Neural progenitor cell (in vitro differentiated cells): ENCODE data around the gene GOLGA8B. TPM values are rescaled to one million over a fixed set of nuclear protein-coding genes. Genes with fewer than 3 reads are reported as not detected.
"Not testable (repeated sequence)": the region's sequence is repeated elsewhere in the genome, so short reads cannot be mapped to it uniquely, and the experiment has no call there.

Source experiments
- DNase-seq: peaks from one replicate; pipeline ENCODE4 v3.0.0-alpha.2; 2016; ENCODE audit warnings: low spot score
- H2AFZ ChIP-seq: fragments of 200-600 bp; sonication (generic); replicated peaks from 2 replicates; pipeline ENCODE4 v1.6.1; 2016; ENCODE audit warnings: antibody characterized with exemption
- H3F3A ChIP-seq: fragments of 200-600 bp; sonication (generic); 2 replicates; pipeline ENCODE4 v1.6.1; 2016; ENCODE audit warnings: antibody characterized with exemption, low read depth
- H3K27ac ChIP-seq: fragments of 200-600 bp; sonication (generic); 2 replicates; pipeline ENCODE4 v1.5.1; 2016; ENCODE audit warnings: mild to moderate bottlenecking
- H3K27me3 ChIP-seq: fragments of 200-600 bp; sonication (generic); 2 replicates; pipeline ENCODE4 v1.6.1; 2016; ENCODE audit warnings: mild to moderate bottlenecking, moderate library complexity
- H3K36me3 ChIP-seq: fragments of 200-600 bp; sonication (generic); 2 replicates; pipeline ENCODE4 v1.5.1; 2016
- H3K4me1 ChIP-seq: fragments of 200-600 bp; sonication (generic); 2 replicates; pipeline ENCODE4 v1.6.1; 2016; ENCODE audit warnings: mixed run types
- H3K4me2 ChIP-seq: fragments of 200-600 bp; sonication (generic); 2 replicates; pipeline ENCODE4 v1.6.1; 2016
- H3K4me3 ChIP-seq: fragments of 200-600 bp; sonication (generic); 2 replicates; pipeline ENCODE4 v1.5.1; 2016
- H3K79me2 ChIP-seq: fragments of 200-600 bp; sonication (generic); 2 replicates; pipeline ENCODE4 v1.6.1; 2016; ENCODE audit warnings: low read depth
- H3K9ac ChIP-seq: fragments of 200-600 bp; sonication (generic); 2 replicates; pipeline ENCODE4 v1.6.1; 2016
- H3K9me3 ChIP-seq: fragments of 200-600 bp; sonication (generic); 2 replicates; pipeline ENCODE4 v1.5.1; 2016; ENCODE audit warnings: low read depth
- H4K20me1 ChIP-seq: fragments of 200-600 bp; sonication (generic); 2 replicates; pipeline ENCODE4 v1.6.1; 2016; ENCODE audit warnings: low read depth
- H3K27ac Mint-ChIP-seq: 3 replicates; pipeline ENCODE4 v1.8.0; 2021; ENCODE audit warnings: mixed read lengths
- H3K27me3 Mint-ChIP-seq: 2 replicates; pipeline ENCODE4 v1.8.0; 2022; ENCODE audit warnings: low read depth, mild to moderate bottlenecking, inconsistent platforms, moderate library complexity, mixed read lengths; ENCODE audit not compliant: insufficient read depth
- H3K36me3 Mint-ChIP-seq: 3 replicates; pipeline ENCODE4 v1.8.0; 2021; ENCODE audit warnings: mixed read lengths
- H3K4me1 Mint-ChIP-seq: 3 replicates; pipeline ENCODE4 v1.8.0; 2021; ENCODE audit warnings: mixed read lengths
- H3K4me3 Mint-ChIP-seq: 3 replicates; pipeline ENCODE4 v1.8.0; 2021; ENCODE audit warnings: mild to moderate bottlenecking, moderate library complexity, mixed read lengths
- H3K9me3 Mint-ChIP-seq: 3 replicates; pipeline ENCODE4 v1.8.0; 2020; ENCODE audit warnings: mixed read lengths
- EZH2 ChIP-seq: fragments of 200-600 bp; sonication (generic); IDR thresholded peaks from 2 replicates; pipeline ENCODE4 v1.6.1; 2017; ENCODE audit warnings: antibody characterized with exemption, mild to moderate bottlenecking, moderate library complexity
- EZH2phosphoT487 ChIP-seq: fragments of 200-600 bp; sonication (generic); IDR thresholded peaks from 2 replicates; pipeline ENCODE4 v1.6.1; 2017; ENCODE audit warnings: antibody characterized with exemption
- total RNA-seq: library from RNA; depleted of rRNA; stranded (reverse); fragments of >200 nt; gene quantifications from 2 replicates; pipeline ENCODE4 v1.2.3, GENCODE V29; 2015; ENCODE audit warnings: low replicate concordance
- TF ChIP-seq, protein P1 (sequence below): fragments of 200-600 bp; sonication (generic); IDR thresholded peaks from 2 replicates; pipeline ENCODE4 v1.5.1; 2017; ENCODE audit warnings: antibody characterized with exemption, mild to moderate bottlenecking

GOLGA8B gene
- total RNA-seq, 1 donor from 2014 or later = 83.1 TPM

DNA sequence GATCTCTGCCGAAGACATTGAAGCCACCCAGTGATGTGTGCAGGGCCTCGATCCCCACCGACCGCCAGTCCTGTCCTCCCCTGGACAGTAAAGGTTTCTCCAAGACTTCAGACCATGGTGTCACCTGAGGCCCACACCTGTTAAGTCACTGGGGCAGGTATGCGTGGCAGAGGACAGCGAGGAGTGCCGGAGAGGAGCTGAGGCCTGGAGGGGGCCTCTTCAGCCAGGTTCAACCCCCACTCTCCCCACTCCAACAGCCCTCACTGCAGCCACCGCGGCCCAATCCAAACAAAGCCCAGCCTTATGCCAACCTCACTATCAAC lies 2.4 kb downstream of the GOLGA8B start:
- peak overlapping the region; percentile 87 for H3K4me3 Mint-ChIP-seq

DNA sequence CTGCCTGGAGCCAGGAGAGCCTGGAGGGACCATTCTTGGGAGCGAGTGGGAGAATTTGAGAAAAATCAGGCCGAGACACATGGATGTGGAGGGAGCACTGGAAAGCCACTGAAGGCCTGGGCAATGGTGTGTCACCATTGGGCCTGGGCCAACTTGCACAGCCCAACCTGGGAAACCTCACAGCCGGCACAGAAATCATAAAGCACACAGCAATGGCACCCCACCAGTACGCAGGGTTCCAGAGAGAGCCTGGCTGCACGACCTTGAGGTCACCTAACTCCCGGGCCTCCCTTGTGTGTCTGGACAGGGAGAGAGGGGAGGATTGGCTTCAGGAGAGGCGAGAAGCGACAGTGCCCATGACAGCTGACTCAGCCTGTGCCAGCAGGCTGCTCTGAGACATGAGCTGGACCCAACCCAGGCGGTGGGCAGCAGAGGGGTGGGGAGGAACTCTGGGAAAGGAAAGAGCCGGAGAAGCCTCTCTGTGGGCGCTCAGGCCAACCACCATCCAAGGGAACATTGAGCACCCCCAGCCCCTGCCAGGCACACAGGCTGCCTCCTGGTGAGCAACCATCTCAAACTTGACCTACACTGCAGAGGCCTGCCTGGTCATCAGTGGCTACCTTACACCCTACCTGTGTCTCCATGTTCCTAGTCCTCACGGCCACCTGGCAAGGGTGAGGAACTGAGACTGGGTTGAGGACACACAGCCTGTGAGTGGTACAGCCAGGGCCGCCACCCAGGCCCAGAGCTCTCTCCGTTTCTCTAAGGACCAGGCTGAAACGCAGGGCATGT lies 3.0 kb downstream of the GOLGA8B start:
- not testable (repeated sequence) for H3K36me3 ChIP-seq, H3K27ac Mint-ChIP-seq, H2AFZ ChIP-seq, DNase-seq, H3K9ac ChIP-seq, H3K9me3 Mint-ChIP-seq, H3K36me3 Mint-ChIP-seq, H3K4me3 ChIP-seq, H3K4me1 ChIP-seq, H3K4me2 ChIP-seq, H3K4me3 Mint-ChIP-seq, H3F3A ChIP-seq, H3K9me3 ChIP-seq, H3K27ac ChIP-seq, H3K27me3 Mint-ChIP-seq
- Histone ChIP-seq H3K79me2 (peaks cover 28% of the 10 kb centered on the region), H3K27me3 (peaks cover 16% of the 10 kb centered on the region), H4K20me1 (peaks cover 16% of the 10 kb centered on the region)
- peaks cover 16% of the 10 kb centered on the region for H3K4me1 Mint-ChIP-seq

More for the DNA sequence above, 2.4 kb downstream of the GOLGA8B start:
- TF ChIP-seq EZH2 (no peak), EZH2phosphoT487 (no peak)
- TF ChIP-seq, protein P1, sequence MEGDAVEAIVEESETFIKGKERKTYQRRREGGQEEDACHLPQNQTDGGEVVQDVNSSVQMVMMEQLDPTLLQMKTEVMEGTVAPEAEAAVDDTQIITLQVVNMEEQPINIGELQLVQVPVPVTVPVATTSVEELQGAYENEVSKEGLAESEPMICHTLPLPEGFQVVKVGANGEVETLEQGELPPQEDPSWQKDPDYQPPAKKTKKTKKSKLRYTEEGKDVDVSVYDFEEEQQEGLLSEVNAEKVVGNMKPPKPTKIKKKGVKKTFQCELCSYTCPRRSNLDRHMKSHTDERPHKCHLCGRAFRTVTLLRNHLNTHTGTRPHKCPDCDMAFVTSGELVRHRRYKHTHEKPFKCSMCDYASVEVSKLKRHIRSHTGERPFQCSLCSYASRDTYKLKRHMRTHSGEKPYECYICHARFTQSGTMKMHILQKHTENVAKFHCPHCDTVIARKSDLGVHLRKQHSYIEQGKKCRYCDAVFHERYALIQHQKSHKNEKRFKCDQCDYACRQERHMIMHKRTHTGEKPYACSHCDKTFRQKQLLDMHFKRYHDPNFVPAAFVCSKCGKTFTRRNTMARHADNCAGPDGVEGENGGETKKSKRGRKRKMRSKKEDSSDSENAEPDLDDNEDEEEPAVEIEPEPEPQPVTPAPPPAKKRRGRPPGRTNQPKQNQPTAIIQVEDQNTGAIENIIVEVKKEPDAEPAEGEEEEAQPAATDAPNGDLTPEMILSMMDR = no peak
- Histone ChIP-seq H2AFZ (no peak overlapping the region), H3K9me3 (no peaks in the 10 kb centered on the region), H3K27me3 (peaks cover 16% of the 10 kb centered on the region), H3K4me3 (no peak overlapping the region), H3K4me1 (peaks cover 4% of the 10 kb centered on the region), H3K79me2 (peaks cover 28% of the 10 kb centered on the region), H3F3A (no peaks in the 10 kb centered on the region), H3K27ac (no peak overlapping the region), H3K36me3 (no peaks in the 10 kb centered on the region), H3K9ac (no peak overlapping the region), H3K4me2 (no peak overlapping the region), H4K20me1 (peaks cover 16% of the 10 kb centered on the region)
- no peak for DNase-seq
- no peaks in the 10 kb centered on the region for H3K9me3 Mint-ChIP-seq
- peaks cover 6% of the 10 kb centered on the region for H3K27me3 Mint-ChIP-seq
- H3K36me3 Mint-ChIP-seq = peaks cover 3% of the 10 kb centered on the region
- no peak overlapping the region for H3K27ac Mint-ChIP-seq
- H3K4me1 Mint-ChIP-seq = peaks cover 16% of the 10 kb centered on the region

- Mint-ChIP-seq H3K27ac (no peak overlapping the region), H3K9me3 (no peaks in the 10 kb centered on the region), H3K27me3 (peaks cover 5% of the 10 kb centered on the region), H3K4me1 (peaks cover 12% of the 10 kb centered on the region), H3K4me3 (no peak overlapping the region), H3K36me3 (peaks cover 3% of the 10 kb centered on the region)
- no peak for DNase-seq
- no peak overlapping the region for H2AFZ ChIP-seq
- H3K4me3 ChIP-seq = no peak overlapping the region
- no peak overlapping the region for H3K9ac ChIP-seq
- H3K27ac ChIP-seq = no peak overlapping the region
- H3K4me1 ChIP-seq = peaks cover 4% of the 10 kb centered on the region
- TF ChIP-seq, protein P1 = no peak
- TF ChIP-seq EZH2phosphoT487 (no peak), EZH2 (no peak)
- peaks cover 16% of the 10 kb centered on the region for H4K20me1 ChIP-seq
- no peaks in the 10 kb centered on the region for H3K27me3 ChIP-seq
- no peaks in the 10 kb centered on the region for H3K9me3 ChIP-seq
- no peaks in the 10 kb centered on the region for H3K36me3 ChIP-seq
- H3K79me2 ChIP-seq = peaks cover 28% of the 10 kb centered on the region
- H3F3A ChIP-seq = no peaks in the 10 kb centered on the region
- H3K4me2 ChIP-seq = no peak overlapping the region
These were observed 5.2 kb downstream of the GOLGA8B start for GRCh38 chr15:34578283-34578674.

GRCh38 chr15:34577658-34578282 lies 5.7 kb downstream of the GOLGA8B start:
- H2AFZ ChIP-seq, H3K4me3 ChIP-seq, H3K36me3 Mint-ChIP-seq: not testable (repeated sequence)

GRCh38 chr15:34575035-34575434 lies 8.4 kb downstream of the GOLGA8B start:
- H3K4me1 ChIP-seq, H3F3A ChIP-seq, H3K36me3 Mint-ChIP-seq, H2AFZ ChIP-seq, H3K79me2 ChIP-seq, H3K27me3 ChIP-seq, H3K4me3 ChIP-seq, H3K9me3 ChIP-seq, H3K4me1 Mint-ChIP-seq, H3K36me3 ChIP-seq, DNase-seq, H3K27ac ChIP-seq, H3K27ac Mint-ChIP-seq, H3K4me3 Mint-ChIP-seq, H3K9ac ChIP-seq, H3K27me3 Mint-ChIP-seq, H3K9me3 Mint-ChIP-seq, H3K4me2 ChIP-seq: not testable (repeated sequence)
- H4K20me1 ChIP-seq = peaks cover 11% of the 10 kb centered on the region

More at GRCh38 chr15:34577658-34578282, 5.7 kb downstream of the GOLGA8B start:
- H3K4me1 Mint-ChIP-seq = peaks cover 12% of the 10 kb centered on the region
- not testable (repeated sequence) for H3K36me3 ChIP-seq, H3K27ac ChIP-seq, H3K4me2 ChIP-seq, H3K27me3 Mint-ChIP-seq, H3K9ac ChIP-seq, H3K9me3 ChIP-seq, H3K4me3 Mint-ChIP-seq, H3K4me1 ChIP-seq, DNase-seq, H3K27ac Mint-ChIP-seq, H3K9me3 Mint-ChIP-seq, H3F3A ChIP-seq, H3K27me3 ChIP-seq
- Histone ChIP-seq H3K79me2 (peaks cover 28% of the 10 kb centered on the region), H4K20me1 (peaks cover 16% of the 10 kb centered on the region)

DNA sequence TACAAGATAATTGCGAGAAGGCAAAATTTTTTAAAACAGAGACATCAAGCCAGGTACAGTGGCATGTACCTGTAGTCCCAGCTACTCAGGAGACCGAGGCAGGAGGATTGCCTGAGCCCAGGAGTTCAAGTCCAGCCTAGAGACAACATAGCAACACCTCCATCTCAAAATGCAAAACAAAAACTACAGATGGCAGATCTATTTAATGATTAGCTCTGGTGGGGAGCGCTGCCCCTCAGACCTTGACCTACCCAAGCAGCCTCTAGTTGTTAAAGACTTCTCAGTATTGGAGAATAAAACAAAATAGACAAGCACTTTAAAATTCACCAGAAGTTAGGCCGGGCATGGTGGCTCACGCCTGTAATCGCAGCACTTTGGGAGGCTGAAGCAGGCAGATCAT lies 10.5 kb downstream of the GOLGA8B start:
- H3K27ac Mint-ChIP-seq, H3K36me3 ChIP-seq, H3K4me1 ChIP-seq: not testable (repeated sequence)

More for the DNA sequence above, 10.5 kb downstream of the GOLGA8B start:
- H3K79me2 ChIP-seq, H3F3A ChIP-seq, H3K4me3 ChIP-seq, H3K9me3 ChIP-seq, H3K36me3 Mint-ChIP-seq, DNase-seq, H3K9me3 Mint-ChIP-seq, H3K27ac ChIP-seq, H3K4me3 Mint-ChIP-seq, H3K4me1 Mint-ChIP-seq, H4K20me1 ChIP-seq, H3K4me2 ChIP-seq, H2AFZ ChIP-seq, H3K27me3 Mint-ChIP-seq, H3K27me3 ChIP-seq, H3K9ac ChIP-seq: not testable (repeated sequence)
